Subcutaneous abdominal adipose tissue (tissue), 5 donors: ENCODE measurements around the gene BUD13.

Source experiments
- H3K27ac ChIP-seq: one replicate; pipeline ENCODE4 v1.7.0; 2013; ENCODE audit warnings: low read depth, mild to moderate bottlenecking, inconsistent platforms, low read length, moderate library complexity
- H3K27me3 ChIP-seq, 5 donors: one replicate each; pipeline ENCODE4 v1.7.0; 2013; ENCODE audit warnings: low read length in 5 of 5, inconsistent platforms in 1 of 5; ENCODE audit not compliant: control insufficient read depth in 5 of 5, insufficient read depth in 4 of 5
- H3K36me3 ChIP-seq, 5 donors: one replicate each; pipeline ENCODE4 v1.7.0; 2013; ENCODE audit warnings: low read length in 5 of 5; ENCODE audit not compliant: control insufficient read depth in 5 of 5, insufficient read depth in 5 of 5
- H3K4me1 ChIP-seq, 5 donors: one replicate each; pipeline ENCODE4 v1.7.0; 2013; ENCODE audit warnings: low read length in 5 of 5, mild to moderate bottlenecking in 3 of 5, moderate library complexity in 1 of 5; ENCODE audit not compliant: control insufficient read depth in 5 of 5, insufficient read depth in 5 of 5
- H3K4me3 ChIP-seq, 5 donors: one replicate each; pipeline ENCODE4 v1.7.0; 2013; ENCODE audit warnings: low read length in 5 of 5, low read depth in 1 of 5
- H3K9ac ChIP-seq, 5 donors: one replicate each; pipeline ENCODE4 v1.7.0; 2013; ENCODE audit warnings: low read length in 5 of 5, mild to moderate bottlenecking in 4 of 5, moderate library complexity in 3 of 5
- H3K9me3 ChIP-seq, 5 donors: one replicate each; pipeline ENCODE4 v1.7.0; 2013; ENCODE audit warnings: low read length in 5 of 5; ENCODE audit not compliant: control insufficient read depth in 5 of 5
- donor health status: healthy.
- donor health status: healthy.
- donor health status: healthy.
- donor health status: healthy.
- donor health status: healthy.

The BUD13 gene

DNA sequence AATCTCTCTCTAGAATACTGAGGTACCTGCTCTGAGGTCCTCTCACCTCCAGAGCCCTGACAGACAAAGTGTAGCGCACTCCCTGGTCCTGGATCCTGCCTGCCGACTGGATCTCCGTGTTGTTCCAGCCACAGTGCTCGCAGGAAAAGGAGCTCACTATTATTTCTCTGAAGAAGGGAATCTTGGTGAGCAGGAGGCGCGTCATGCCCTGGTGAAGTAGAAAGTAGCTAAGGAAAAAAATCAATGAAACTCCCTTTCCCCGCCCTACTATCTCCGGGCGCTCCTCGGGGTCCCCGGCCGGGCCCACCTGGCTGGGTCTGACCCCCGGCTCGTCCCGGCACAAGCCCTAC is 14.6 kb upstream of the BUD13 start:
- Histone ChIP-seq H3K36me3 (peaks cover 14 to 41% (median 36%) of the 10 kb centered on the region in 5 donors), H3K9me3 (no peaks in the 10 kb centered on the region), H3K27me3 (no peaks in the 10 kb centered on the region), H3K9ac (peak overlapping the region; percentile 85 to 94 (median 88)), H3K27ac (peak overlapping the region; percentile 80), H3K4me3 (peak overlapping the region; percentile 76 to 93 (median 84)), H3K4me1 (peaks cover 11 to 36% (median 31%) of the 10 kb centered on the region in 5 donors)

DNA sequence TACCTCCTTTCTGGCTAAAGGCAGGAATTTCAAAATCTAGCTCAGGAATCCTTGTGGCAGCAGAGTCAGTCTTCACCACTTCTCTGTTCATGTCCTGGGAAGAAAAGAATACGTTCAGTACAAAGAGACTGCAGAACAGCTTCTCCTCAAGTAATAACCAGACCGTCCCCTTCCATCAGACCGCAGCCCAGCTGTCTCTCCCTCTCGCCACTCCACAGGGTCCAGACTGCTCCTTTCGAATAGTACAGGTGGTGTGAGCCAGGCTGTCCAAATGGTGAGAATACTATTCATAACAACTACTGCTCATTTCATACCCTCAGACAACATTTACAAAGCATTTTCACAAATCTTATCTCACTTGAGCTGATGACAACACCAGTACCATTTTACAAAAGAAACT is 14.2 kb upstream of the BUD13 start:
- Histone ChIP-seq H3K4me3 (peak overlapping the region; percentile 76 to 93 (median 84)), H3K4me1 (peaks cover 11 to 32% (median 28%) of the 10 kb centered on the region in 5 donors), H3K36me3 (peaks cover 17 to 46% (median 41%) of the 10 kb centered on the region in 5 donors), H3K27ac (no peak overlapping the region), H3K9ac (peak overlapping the region; percentile 85 to 94 (median 88)), H3K27me3 (no peaks in the 10 kb centered on the region), H3K9me3 (no peaks in the 10 kb centered on the region)

DNA sequence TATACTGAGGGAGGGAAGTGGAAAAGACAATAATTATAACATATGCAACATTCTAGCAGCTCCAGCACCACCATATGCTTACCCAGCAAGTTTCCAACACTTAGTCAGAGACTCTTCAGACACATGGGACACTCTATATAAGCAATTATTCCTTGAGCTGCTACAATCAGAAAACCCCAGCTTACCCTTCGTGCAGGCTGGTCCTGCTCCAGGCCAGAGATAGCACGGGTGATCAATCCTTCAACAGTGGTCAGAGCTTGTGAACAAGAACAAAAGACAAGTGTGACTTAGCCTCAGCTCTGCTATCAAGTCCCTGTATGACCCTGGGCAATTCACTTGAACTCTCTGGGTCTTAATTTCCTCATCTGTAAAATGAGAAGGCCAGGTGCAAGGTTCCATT is 13.5 kb upstream of the BUD13 start:
- H3K27me3 ChIP-seq, result no peaks in the 10 kb centered on the region
- H3K9ac ChIP-seq, result peak overlapping the region in 1 of 5 donors; percentile 92
- H3K9me3 ChIP-seq, result no peaks in the 10 kb centered on the region
- peaks cover 18 to 52% (median 43%) of the 10 kb centered on the region in 5 donors for H3K36me3 ChIP-seq
- peaks cover 11 to 25% (median 23%) of the 10 kb centered on the region in 5 donors for H3K4me1 ChIP-seq
- no peak overlapping the region for H3K27ac ChIP-seq
- H3K4me3 ChIP-seq, result peak overlapping the region in 1 of 5 donors; percentile 84

DNA sequence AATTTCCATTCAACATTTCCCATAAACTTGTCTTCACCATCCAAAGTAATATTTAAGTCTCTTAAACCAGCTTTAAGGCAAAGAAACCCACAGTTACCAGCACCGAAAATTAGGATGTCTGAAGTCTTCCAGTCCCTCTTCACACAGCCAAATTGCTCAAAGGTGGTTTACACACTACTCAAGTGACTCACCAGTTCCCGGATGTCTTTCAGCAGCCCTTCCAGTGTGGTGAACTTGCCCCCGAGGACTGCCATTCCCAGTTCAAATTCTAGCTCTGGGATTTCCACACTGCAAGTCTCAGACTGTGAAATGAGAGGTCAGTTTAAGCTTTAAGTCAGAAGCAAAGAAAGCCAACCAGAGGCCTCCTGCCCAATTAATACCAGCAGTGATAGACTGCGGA is 9.9 kb upstream of the BUD13 start:
- no peaks in the 10 kb centered on the region for H3K27me3 ChIP-seq
- peaks cover 7 to 13% (median 12%) of the 10 kb centered on the region in 5 donors for H3K4me1 ChIP-seq
- H3K4me3 ChIP-seq, result no peak overlapping the region
- no peaks in the 10 kb centered on the region for H3K9me3 ChIP-seq
- H3K9ac ChIP-seq, result no peak overlapping the region
- no peak overlapping the region for H3K27ac ChIP-seq
- peaks cover 37 to 85% (median 73%) of the 10 kb centered on the region in 5 donors for H3K36me3 ChIP-seq

DNA sequence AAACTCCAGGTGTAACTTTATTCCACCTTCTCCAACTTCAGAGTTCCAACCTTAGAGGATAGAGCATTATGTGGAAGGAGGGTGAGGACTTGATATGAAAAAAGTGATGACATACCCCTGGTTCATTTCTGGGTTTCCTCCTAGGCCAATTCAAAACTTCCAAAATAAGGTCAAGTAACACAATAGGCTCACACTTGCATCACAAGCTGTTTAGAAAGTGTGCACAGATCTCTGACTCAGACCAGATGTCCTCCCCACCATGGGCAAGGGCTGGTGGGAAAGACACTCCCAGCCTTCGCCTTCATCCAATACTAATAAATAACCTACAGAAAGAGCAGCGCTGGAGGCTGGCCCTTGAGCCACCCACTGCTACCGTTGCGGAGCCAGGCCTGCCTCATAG is 5.8 kb upstream of the BUD13 start:
- peaks cover 0 to 12% (median 7%) of the 10 kb centered on the region in 5 donors for H3K4me1 ChIP-seq
- H3K9me3 ChIP-seq, result no peaks in the 10 kb centered on the region
- no peaks in the 10 kb centered on the region for H3K27me3 ChIP-seq
- no peak overlapping the region for H3K4me3 ChIP-seq
- peaks cover 35 to 66% (median 50%) of the 10 kb centered on the region in 5 donors for H3K36me3 ChIP-seq
- no peak overlapping the region for H3K9ac ChIP-seq
- no peak overlapping the region for H3K27ac ChIP-seq

DNA sequence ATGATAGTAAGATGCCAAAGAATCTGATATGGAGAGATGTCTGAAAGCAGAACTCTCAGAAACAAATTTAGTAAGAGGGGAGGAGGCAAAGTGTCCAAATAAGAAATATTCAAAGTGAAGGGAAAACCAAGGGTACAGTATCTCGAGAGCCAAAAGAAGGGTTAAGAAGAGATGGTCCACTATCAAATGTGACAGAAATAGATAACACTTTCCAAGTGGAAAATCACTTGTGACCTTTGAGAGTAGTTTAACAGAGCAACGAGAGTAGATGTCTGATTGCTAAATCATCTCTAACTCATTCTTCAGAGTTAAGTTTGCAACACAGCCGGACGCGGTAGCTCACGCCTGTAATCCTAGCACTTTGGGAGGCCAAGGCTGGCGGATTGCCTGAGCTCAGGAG is 4.3 kb upstream of the BUD13 start:
- H3K27ac ChIP-seq, result peak overlapping the region; percentile 70
- peaks cover 23 to 51% (median 35%) of the 10 kb centered on the region in 5 donors for H3K36me3 ChIP-seq
- no peak overlapping the region for H3K9ac ChIP-seq
- no peak overlapping the region for H3K4me3 ChIP-seq
- H3K4me1 ChIP-seq, result peaks cover 2 to 19% (median 16%) of the 10 kb centered on the region in 5 donors
- no peaks in the 10 kb centered on the region for H3K9me3 ChIP-seq
- H3K27me3 ChIP-seq, result no peaks in the 10 kb centered on the region

DNA sequence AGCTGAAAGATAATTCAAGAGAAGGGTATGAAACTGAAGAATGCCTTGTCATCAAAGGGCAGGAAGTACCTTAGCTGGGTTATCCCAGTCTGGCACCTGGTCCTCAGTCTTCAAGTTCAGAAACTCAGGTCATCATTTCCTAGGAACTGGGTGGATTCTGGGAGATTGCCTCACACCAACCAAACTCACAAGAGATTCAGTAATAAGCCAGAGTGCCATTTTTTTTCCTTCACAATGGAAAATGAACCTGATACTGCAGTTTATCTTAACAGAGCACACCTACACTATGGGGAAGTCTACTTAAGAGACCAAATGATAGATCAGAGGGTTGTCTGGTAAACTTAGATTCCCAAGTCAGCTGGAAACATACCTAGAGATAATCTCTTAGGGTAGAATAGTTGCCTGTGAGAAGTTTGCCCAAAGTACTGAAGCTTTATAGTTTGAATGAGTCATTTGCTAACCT is 3.8 kb upstream of the BUD13 start:
- peak overlapping the region; percentile 70 for H3K27ac ChIP-seq
- peaks cover 6 to 24% (median 21%) of the 10 kb centered on the region in 5 donors for H3K4me1 ChIP-seq
- no peak overlapping the region for H3K4me3 ChIP-seq
- H3K36me3 ChIP-seq, result peaks cover 23 to 46% (median 33%) of the 10 kb centered on the region in 5 donors
- no peaks in the 10 kb centered on the region for H3K9me3 ChIP-seq
- no peak overlapping the region for H3K9ac ChIP-seq
- no peaks in the 10 kb centered on the region for H3K27me3 ChIP-seq

DNA sequence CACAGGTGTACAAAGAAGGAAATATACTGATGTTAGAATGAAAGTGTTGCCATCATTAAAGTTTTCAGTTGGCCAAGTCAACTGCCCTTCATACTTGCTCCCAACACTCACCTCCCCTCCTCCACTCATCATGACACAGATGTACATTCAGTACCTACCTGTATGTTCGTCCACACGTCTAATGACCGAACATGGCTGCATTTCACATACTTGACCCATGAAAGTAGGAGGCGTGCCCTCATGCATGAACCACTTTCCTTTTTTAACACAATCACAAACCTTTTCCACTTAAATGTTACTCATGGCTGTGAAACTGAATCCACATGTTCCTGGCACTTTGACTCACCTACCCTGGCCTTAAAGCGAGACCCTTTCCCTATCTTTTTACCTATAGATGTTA is 3.2 kb upstream of the BUD13 start:
- peak overlapping the region; percentile 70 for H3K27ac ChIP-seq
- H3K4me3 ChIP-seq, result no peak overlapping the region
- H3K27me3 ChIP-seq, result no peaks in the 10 kb centered on the region
- no peaks in the 10 kb centered on the region for H3K9me3 ChIP-seq
- H3K4me1 ChIP-seq, result peaks cover 6 to 30% (median 27%) of the 10 kb centered on the region in 5 donors
- no peak overlapping the region for H3K9ac ChIP-seq
- peaks cover 18 to 41% (median 28%) of the 10 kb centered on the region in 5 donors for H3K36me3 ChIP-seq

DNA sequence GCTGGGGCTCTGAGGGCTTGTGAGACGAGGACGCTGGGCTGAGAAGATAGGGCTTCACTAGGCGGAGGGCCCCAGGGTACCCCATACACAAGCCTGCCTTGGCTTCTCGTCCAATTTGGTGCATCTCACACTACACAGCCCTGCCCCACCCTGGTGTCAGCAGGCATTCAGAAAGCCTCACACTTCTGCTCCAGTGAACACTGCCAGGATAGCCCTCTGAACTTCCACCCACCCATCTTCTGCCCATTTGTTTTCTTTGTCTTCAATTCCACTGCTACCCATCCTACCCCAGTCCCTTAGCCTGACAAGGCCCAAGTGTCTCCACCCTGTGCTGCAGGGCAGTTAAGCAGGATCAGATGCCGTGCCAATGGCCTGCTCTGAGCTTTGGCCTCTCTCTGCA is 1.9 kb upstream of the BUD13 start:
- Histone ChIP-seq H3K4me1 (peaks cover 6 to 33% (median 31%) of the 10 kb centered on the region in 5 donors), H3K9me3 (no peaks in the 10 kb centered on the region), H3K9ac (no peak overlapping the region), H3K27ac (no peak overlapping the region), H3K4me3 (no peak overlapping the region), H3K27me3 (no peaks in the 10 kb centered on the region), H3K36me3 (peaks cover 15 to 32% (median 21%) of the 10 kb centered on the region in 5 donors)

DNA sequence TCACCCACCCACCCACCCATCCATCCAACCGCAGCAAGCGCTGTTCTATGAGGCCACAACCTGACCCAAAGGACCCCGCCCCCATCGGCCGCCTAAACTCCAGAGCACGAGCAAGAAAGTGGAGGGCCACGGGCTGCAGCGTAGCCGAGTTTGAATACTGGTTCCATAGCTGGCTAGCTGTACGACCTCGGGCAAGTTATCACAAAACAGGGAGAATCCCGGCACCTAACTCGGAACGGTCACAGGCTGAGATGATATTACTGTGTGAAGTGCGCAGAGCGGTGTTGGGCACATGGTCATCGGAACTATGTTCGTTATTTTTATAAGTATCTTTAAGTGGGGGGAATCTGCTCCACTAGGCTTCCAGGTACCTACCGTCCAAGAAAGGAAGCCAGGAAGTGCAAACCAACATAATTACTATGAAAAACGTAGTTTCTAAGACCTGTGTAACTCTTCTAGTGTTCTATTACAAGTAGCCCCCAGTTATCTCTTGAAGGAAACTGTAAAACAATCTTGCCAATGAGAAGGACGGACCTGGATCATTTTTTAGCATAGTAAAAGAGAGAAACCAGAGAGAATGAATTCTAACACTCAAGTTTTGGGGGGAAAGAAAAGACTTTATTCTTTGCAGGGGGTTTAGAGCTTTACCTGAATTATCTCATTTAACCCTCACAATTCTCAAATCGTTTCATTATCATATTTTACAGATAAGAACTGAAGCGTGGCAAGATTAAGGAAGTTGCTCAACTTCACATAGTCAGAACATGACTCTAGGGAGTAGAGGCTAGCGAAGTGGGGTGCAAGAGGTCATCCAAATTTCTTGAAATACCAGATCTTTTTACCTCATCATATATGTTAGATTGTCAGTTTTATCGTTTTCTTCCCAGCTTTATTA is 663 bp upstream of the BUD13 start:
- Histone ChIP-seq H3K4me1 (peaks cover 6 to 33% (median 31%) of the 10 kb centered on the region in 5 donors), H3K36me3 (peaks cover 11 to 30% (median 14%) of the 10 kb centered on the region in 5 donors), H3K9me3 (no peaks in the 10 kb centered on the region), H3K27ac (peak overlapping the region; percentile 82), H3K4me3 (peak overlapping the region; percentile 76 to 96 (median 93)), H3K9ac (peak overlapping the region; percentile 15 to 84 (median 57)), H3K27me3 (no peaks in the 10 kb centered on the region)
